ENCODE measurements around the gene CNTN6. TPM values are rescaled to one million over a fixed set of nuclear protein-coding genes. Genes with fewer than 3 reads are reported as not detected.

Gene CNTN6
- total and polyA plus RNA-seq, 2 experiments from 2014 or later = not detected

GRCh38 chr3:1269808-1270207, 177.0 kb downstream of the CNTN6 start:
- Histone ChIP-seq H3K79me2 (replicated peaks; ENCODE audit: insufficient read depth) (no peaks in the 10 kb centered on the region), H3F3A (replicated peaks; ENCODE audit: low read depth) (no peaks in the 10 kb centered on the region), H3K27me3 (ENCODE audit: insufficient read depth) (no peaks in the 10 kb centered on the region), H4K20me1 (replicated peaks; ENCODE audit: insufficient read depth) (no peaks in the 10 kb centered on the region), H2AFZ (no peak overlapping the region), H3K36me3 (ENCODE audit: insufficient read depth) (no peaks in the 10 kb centered on the region), H3K4me2 (no peak overlapping the region), H3K4me3 (no peak overlapping the region), H3K9me2 (ENCODE audit: insufficient read depth) (no peaks in the 10 kb centered on the region), H3K27ac (ENCODE audit: low read depth) (no peak overlapping the region), H3K4me1 (ENCODE audit: insufficient read depth) (no peaks in the 10 kb centered on the region)
- H3K27ac Mint-ChIP-seq = no peak overlapping the region
- no peaks in the 10 kb centered on the region for H3K4me1 Mint-ChIP-seq
- H3K9me3 Mint-ChIP-seq = peaks cover 98% of the 10 kb centered on the region
- peaks cover 29% of the 10 kb centered on the region for H3K36me3 Mint-ChIP-seq (ENCODE audit: low read depth)
- H3K27me3 Mint-ChIP-seq (ENCODE audit: insufficient read depth, low read depth, poor library complexity) = peaks cover 8% of the 10 kb centered on the region
- no peak for TF ChIP-seq ETS1 (IDR thresholded peaks at IDR 0.05)
- no peak for TF ChIP-seq NANOG (IDR thresholded peaks at IDR 0.05; ENCODE audit: borderline replicate concordance)
- TF ChIP-seq CREB1 (CRISPR knock-in tag; IDR thresholded peaks at IDR 0.05; ENCODE audit: low read depth) = no peak
- TF ChIP-seq STAT1 (IDR thresholded peaks at IDR 0.05; ENCODE audit: unreplicated experiment) = no peak
- TF ChIP-seq CTCF (conservative IDR thresholded peaks at IDR 0.05; ENCODE audit: low read depth in 2 of 2) = no peak
- TF ChIP-seq ZNF331 (CRISPR knock-in tag; IDR thresholded peaks at IDR 0.05; ENCODE audit: low read depth) = no peak
- no peak for TF ChIP-seq EZH2 (IDR thresholded peaks at IDR 0.05; ENCODE audit: low read depth, unreplicated experiment)
- no peak for TF ChIP-seq JUNB (IDR thresholded peaks at IDR 0.05; ENCODE audit: unreplicated experiment)
- no peak overlapping the region for H3K4me3 Mint-ChIP-seq
- ATAC-seq (no peak), DNase-seq (ENCODE audit: low spot score) (no peak)

GRCh38 chr3:1272546-1273265, 179.9 kb downstream of the CNTN6 start:
- no peaks in the 10 kb centered on the region for H3K4me1 Mint-ChIP-seq
- no peak for ATAC-seq
- Histone ChIP-seq H3K4me2 (no peak overlapping the region), H3K4me3 (no peak overlapping the region), H4K20me1 (replicated peaks; ENCODE audit: insufficient read depth) (no peaks in the 10 kb centered on the region), H2AFZ (no peak overlapping the region), H3K36me3 (ENCODE audit: insufficient read depth) (no peaks in the 10 kb centered on the region), H3F3A (replicated peaks; ENCODE audit: low read depth) (no peaks in the 10 kb centered on the region), H3K79me2 (replicated peaks; ENCODE audit: insufficient read depth) (no peaks in the 10 kb centered on the region), H3K9me2 (ENCODE audit: insufficient read depth) (no peaks in the 10 kb centered on the region), H3K4me1 (ENCODE audit: insufficient read depth) (no peaks in the 10 kb centered on the region), H3K27me3 (ENCODE audit: insufficient read depth) (no peaks in the 10 kb centered on the region), H3K27ac (ENCODE audit: low read depth) (no peak overlapping the region)
- DNase-seq (ENCODE audit: low spot score) = no peak
- H3K4me3 Mint-ChIP-seq = no peak overlapping the region
- H3K9me3 Mint-ChIP-seq = peaks cover 93% of the 10 kb centered on the region
- peaks cover 8% of the 10 kb centered on the region for H3K27me3 Mint-ChIP-seq (ENCODE audit: insufficient read depth, low read depth, poor library complexity)
- H3K36me3 Mint-ChIP-seq (ENCODE audit: low read depth) = peaks cover 16% of the 10 kb centered on the region
- no peak overlapping the region for H3K27ac Mint-ChIP-seq
- TF ChIP-seq CTCF (conservative IDR thresholded peaks at IDR 0.05; ENCODE audit: low read depth in 2 of 2) (no peak), ZNF114 (CRISPR knock-in tag; IDR thresholded peaks at IDR 0.05) (no peak), JUNB (IDR thresholded peaks at IDR 0.05; ENCODE audit: unreplicated experiment) (no peak), STAT1 (IDR thresholded peaks at IDR 0.05; ENCODE audit: unreplicated experiment) (no peak), CREB1 (CRISPR knock-in tag; IDR thresholded peaks at IDR 0.05; ENCODE audit: low read depth) (no peak), REST (IDR thresholded peaks at IDR 0.05; ENCODE audit: unreplicated experiment) (no peak)

All from GM23338 (cell line).